Endothelial cell of coronary artery (primary cell): Measurements from ENCODE around the gene RPL18. TPM values are rescaled to one million over a fixed set of nuclear protein-coding genes. Genes with fewer than 3 reads are reported as not detected.

Experiments
- total RNA-seq: library from RNA; depleted of rRNA; stranded (reverse); fragments of >200 nt; gene quantifications from 2 replicates; pipeline ENCODE4 v1.2.3, GENCODE V29; 2014

The RPL18 gene
- total RNA-seq = 2,428 and 2,851 TPM in 2 replicates

GRCh38 chr19:48618916-48619691, at the start of gene RPL18, which contains the start of gene SPHK2:
RPL18 (minus strand) TSS chr19:48619178; CDS start chr19:48619143, 35 bp downstream.
SPHK2 (plus strand) TSS chr19:48619506; CDS start chr19:48620515, 1,009 bp downstream.

GRCh38 chr19:48646001-48646721, 27.2 kb upstream of the RPL18 start, which contains the start of gene CA11:
CA11 (minus strand) TSS chr19:48646187; CDS start chr19:48645632, 555 bp downstream.

GRCh38 chr19:48636859-48637448, 18.0 kb upstream of the RPL18 start, which contains the start of gene DBP:
DBP (minus strand) TSS chr19:48637379; CDS start chr19:48636994, 385 bp downstream.

DNA sequence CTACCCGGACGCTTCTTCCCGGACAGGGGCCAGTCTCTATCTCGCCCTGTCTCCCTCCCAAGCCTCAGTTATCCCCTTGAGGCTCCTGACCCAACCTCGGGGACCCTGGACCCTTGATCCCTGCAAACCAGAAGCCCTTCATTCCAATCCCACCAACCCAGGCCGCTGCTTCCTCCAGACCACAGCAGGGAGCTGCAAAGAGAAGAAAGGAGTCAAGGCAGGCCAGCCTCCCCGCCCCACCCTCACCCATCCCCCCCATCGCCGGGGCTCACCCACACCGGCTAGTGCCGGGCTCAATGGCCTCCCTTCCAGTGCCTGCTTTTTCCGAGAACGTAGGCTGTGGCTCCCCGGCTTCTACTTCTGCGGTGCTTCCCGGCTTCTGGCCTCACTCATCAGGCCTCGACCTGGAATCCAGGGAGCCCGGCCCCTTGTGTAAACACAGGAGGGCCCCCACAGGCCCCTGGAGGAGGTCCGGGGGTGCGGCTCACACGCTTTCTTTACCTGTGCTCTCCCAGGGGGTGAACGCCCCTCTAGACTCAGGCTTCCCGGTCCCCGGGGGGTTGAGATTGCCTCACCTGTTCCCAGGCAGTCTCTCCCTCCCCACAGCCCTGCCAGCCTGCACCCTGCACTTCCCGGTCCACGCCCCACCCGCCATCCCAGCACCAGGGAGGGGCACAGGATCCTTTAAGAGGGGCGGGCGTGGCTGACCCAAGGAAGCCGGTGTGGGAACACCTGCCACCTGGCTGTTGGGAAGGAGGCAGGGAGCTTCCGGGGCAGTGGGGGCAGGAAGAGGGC, 4.3 kb downstream of the RPL18 start, which contains the start of gene FAM83E:
FAM83E (minus strand) TSS at position 641 of the 795 bp plus-strand sequence. CDS start 1,704 bp downstream, outside the sequence.

DNA sequence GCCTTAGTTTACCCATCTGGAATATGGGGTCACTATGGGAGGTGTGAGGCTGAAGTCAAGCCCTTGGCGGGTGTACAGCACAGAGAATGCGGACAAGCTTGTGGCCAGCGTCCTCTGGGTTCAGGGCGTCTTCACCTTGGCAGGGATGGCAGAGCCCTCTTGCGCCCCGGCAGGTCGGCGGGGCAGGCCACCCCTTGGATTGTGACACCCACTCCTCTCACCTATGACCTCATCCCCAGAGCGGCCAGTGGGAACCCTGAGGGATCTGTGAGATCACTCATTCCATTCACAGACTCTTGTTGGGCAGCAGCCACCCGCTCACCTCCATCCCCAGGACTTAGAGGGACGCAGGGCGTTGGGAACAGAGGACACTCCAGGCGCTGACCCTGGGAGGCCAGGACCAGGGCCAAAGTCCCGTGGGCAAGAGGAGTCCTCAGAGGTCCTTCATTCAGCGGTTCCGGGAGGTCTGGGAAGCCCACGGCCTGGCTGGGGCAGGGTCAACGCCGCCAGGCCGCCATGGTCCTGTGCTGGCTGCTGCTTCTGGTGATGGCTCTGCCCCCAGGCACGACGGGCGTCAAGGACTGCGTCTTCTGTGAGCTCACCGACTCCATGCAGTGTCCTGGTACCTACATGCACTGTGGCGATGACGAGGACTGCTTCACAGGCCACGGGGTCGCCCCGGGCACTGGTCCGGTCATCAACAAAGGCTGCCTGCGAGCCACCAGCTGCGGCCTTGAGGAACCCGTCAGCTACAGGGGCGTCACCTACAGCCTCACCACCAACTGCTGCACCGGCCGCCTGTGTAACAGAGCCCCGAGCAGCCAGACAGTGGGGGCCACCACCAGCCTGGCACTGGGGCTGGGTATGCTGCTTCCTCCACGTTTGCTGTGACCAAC, 12.3 kb downstream of the RPL18 start, which contains the start of gene SPACA4:
SPACA4 (plus strand) TSS at position 280 of the 896 bp plus-strand sequence; CDS start at position 517, 237 bp downstream.

Other genes with a start within 250 kb of the RPL18 start
- gene KDELR1, start 227.6 kb downstream of the RPL18 start, total RNA-seq = 43.4 and 47.6 TPM in 2 replicates
- 0.27 and 0.66 TPM in 2 replicates for gene GRIN2D, start 225.5 kb downstream of the RPL18 start, total RNA-seq
- 30.1 and 31.1 TPM in 2 replicates for gene GRWD1, start 173.2 kb downstream of the RPL18 start, total RNA-seq
- 0.36 and 0.75 TPM in 2 replicates for gene KCNJ14, start 163.6 kb downstream of the RPL18 start, total RNA-seq
- gene CYTH2, start 149.8 kb downstream of the RPL18 start, total RNA-seq = 58.9 and 69.9 TPM in 2 replicates
- under 0.01 and 0.28 TPM in 2 replicates for gene LMTK3, start 107.3 kb downstream of the RPL18 start, total RNA-seq
- not detected in 2 replicates for gene SULT2B1, start 67.0 kb downstream of the RPL18 start, total RNA-seq
- not detected in 2 replicates for gene SPACA4, start 12.4 kb downstream of the RPL18 start, total RNA-seq
- gene FAM83E, start 4.1 kb downstream of the RPL18 start, total RNA-seq = 0.56 and 0.90 TPM in 2 replicates
- gene SPHK2, start 328 bp upstream of the RPL18 start, total RNA-seq = 4.6 and 5.0 TPM in 2 replicates
- 0.81 and 1.6 TPM in 2 replicates for gene DBP, start 18.2 kb upstream of the RPL18 start, total RNA-seq
- 1.3 and 1.7 TPM in 2 replicates for gene CA11, start 27.0 kb upstream of the RPL18 start, total RNA-seq
- gene NTN5, start 53.8 kb upstream of the RPL18 start, total RNA-seq = under 0.01 TPM in 1 of 2 replicates, not detected in the other
- gene FUT2, start 76.8 kb upstream of the RPL18 start, total RNA-seq = not detected in 2 replicates
- gene MAMSTR, start 100.5 kb upstream of the RPL18 start, total RNA-seq = 0.09 and 0.38 TPM in 2 replicates
- 54.5 and 70.3 TPM in 2 replicates for gene RASIP1, start 121.4 kb upstream of the RPL18 start, total RNA-seq
- gene IZUMO1, start 127.7 kb upstream of the RPL18 start, total RNA-seq = 0.27 and 0.38 TPM in 2 replicates
- 4.5 and 6.9 TPM in 2 replicates for gene FUT1, start 133.5 kb upstream of the RPL18 start, total RNA-seq
- not detected in 2 replicates for gene FGF21, start 136.3 kb upstream of the RPL18 start, total RNA-seq
- 36.6 and 36.9 TPM in 2 replicates for gene BCAT2, start 191.9 kb upstream of the RPL18 start, total RNA-seq
- 4.6 and 4.9 TPM in 2 replicates for gene HSD17B14, start 217.3 kb upstream of the RPL18 start, total RNA-seq
- gene PLEKHA4, start 249.4 kb upstream of the RPL18 start, total RNA-seq = 1.2 and 3.2 TPM in 2 replicates